Measurements from ENCODE around the gene CCL23.

Gene CCL23

DNA sequence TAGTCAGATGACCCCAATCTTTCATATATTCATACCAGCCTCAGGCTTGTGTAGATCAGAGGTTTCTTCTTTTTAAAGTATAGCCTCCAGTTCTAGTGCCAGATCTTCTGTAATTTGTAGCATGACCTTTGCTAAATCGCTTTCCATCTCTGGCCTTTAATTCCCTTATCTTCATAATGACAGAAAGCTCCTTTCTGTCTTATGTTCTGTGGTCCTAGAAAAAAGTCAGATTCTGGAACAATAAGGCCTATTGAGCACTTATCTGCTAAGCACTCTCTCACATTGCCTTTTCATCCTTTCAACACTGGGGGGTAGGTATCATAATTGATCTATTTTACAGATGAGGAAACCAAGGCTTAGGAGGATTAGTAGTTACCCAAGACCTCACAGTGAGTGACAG, 45.7 kb downstream of the CCL23 start:
- Mint-ChIP-seq H3K4me1 (peaks cover 5% of the 10 kb centered on the region), H3K4me3 (no peak overlapping the region), H3K27me3 (peaks cover 8% of the 10 kb centered on the region), H3K27ac (no peak overlapping the region), H3K9me3 (no peaks in the 10 kb centered on the region), H3K36me3 (no peaks in the 10 kb centered on the region)
- DNase-seq (ENCODE audit: low spot score in 2 of 2), result no peak
- ATAC-seq (ENCODE audit: low read depth), result no peak

DNA sequence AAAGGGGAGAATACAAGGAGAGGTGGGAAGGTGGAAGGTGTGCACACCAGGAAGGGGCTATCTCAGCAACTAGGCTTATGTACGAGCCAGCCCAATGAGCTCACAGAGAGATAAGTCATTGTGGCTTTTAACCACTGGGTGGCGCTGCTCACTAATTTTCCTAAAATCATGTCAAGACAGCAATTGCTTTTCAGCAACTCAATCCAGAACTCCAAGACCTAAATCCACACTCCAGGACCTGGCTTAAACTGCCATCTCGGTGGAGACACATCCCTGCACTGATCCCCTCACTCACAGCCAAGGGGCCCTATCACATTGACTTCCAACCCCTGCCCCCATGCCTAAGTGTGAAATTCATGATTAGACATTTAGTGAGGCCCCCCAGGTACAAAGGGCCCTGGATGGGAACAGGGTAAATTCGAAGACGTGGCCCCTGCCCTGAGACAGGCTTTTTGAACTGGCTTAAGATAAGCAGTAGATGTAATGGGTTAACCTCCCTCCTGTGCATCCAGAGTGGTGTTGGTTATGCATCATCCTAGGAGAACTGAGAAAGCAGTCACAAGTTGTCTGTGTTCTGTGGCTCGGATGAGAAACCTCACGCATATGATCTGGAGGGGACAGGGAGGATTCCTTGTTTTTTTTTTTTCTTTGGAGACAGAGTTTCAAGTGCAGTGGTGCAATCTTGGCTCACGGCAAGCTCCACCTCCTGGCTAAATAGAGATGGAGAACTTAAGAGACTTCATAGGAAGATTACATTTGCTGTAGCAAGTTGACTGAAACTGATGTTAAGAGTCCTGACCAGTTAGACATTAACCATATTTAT, 48.0 kb downstream of the CCL23 start:
- DNase-seq (ENCODE audit: low spot score in 2 of 2) (peak; percentile 77 to 79), ATAC-seq (ENCODE audit: low read depth) (peak; percentile 79)
- H3K4me1 Mint-ChIP-seq, result no peaks in the 10 kb centered on the region
- no peaks in the 10 kb centered on the region for H3K9me3 Mint-ChIP-seq
- H3K4me3 Mint-ChIP-seq, result no peak overlapping the region
- H3K27ac Mint-ChIP-seq, result no peak overlapping the region
- H3K36me3 Mint-ChIP-seq, result no peaks in the 10 kb centered on the region
- peaks cover 4% of the 10 kb centered on the region for H3K27me3 Mint-ChIP-seq

DNA sequence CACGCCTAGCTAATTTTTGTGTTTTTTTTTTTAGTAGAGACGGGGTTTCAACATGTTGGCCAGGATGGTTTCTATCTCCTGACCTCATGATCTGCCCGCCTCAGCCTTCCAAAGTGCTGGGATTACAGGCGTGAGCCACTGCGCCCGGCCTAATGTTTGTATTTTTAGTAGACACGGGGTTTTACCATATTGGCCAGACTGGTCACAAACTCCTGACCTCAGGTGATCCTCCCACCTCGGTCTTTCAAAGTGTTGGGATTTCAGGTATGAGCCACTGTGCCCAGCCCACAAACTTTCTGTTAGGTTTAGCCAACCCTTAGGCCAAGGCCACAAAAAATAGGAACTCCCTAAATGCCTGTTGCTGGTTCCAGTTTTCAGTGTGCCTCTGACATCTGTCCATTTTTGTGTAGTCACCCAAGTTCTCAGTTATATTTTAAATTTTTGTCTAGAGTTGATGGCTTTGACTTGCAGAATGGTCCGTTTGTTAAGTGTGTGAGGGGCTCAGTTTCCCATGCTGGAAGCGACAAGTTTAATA, 49.2 kb downstream of the CCL23 start:
- H3K4me3 Mint-ChIP-seq, result no peak overlapping the region
- no peaks in the 10 kb centered on the region for H3K36me3 Mint-ChIP-seq
- H3K27me3 Mint-ChIP-seq, result peaks cover 4% of the 10 kb centered on the region
- H3K9me3 Mint-ChIP-seq, result no peaks in the 10 kb centered on the region
- ATAC-seq (ENCODE audit: low read depth) (no peak), DNase-seq (ENCODE audit: low spot score in 2 of 2) (no peak)
- no peaks in the 10 kb centered on the region for H3K4me1 Mint-ChIP-seq
- H3K27ac Mint-ChIP-seq, result no peak overlapping the region

DNA sequence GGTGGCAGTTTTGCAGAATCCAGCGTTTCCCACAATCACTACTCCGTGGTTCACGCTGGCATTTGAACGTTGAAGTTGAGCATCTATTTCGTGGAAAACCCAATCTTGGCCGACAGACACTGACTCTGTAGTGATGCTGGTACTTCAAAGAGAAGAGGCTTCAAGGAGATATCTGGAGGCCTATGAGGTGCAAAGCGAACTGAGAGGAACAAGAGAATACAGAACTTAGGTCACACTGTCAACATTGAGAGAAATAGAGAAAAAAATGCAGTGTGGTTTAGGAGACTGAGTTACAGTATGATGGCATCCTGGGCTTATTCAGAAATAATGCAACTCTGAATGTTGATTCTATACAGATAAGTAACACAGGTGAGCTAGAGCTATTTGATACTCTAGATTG, 52.5 kb downstream of the CCL23 start:
- no peak overlapping the region for H3K4me3 Mint-ChIP-seq
- DNase-seq (ENCODE audit: low spot score in 2 of 2), result no peak
- ATAC-seq (ENCODE audit: low read depth), result no peak
- H3K4me1 Mint-ChIP-seq, result no peaks in the 10 kb centered on the region
- no peak overlapping the region for H3K27ac Mint-ChIP-seq
- no peaks in the 10 kb centered on the region for H3K9me3 Mint-ChIP-seq
- peaks cover 9% of the 10 kb centered on the region for H3K27me3 Mint-ChIP-seq
- no peaks in the 10 kb centered on the region for H3K36me3 Mint-ChIP-seq

DNA sequence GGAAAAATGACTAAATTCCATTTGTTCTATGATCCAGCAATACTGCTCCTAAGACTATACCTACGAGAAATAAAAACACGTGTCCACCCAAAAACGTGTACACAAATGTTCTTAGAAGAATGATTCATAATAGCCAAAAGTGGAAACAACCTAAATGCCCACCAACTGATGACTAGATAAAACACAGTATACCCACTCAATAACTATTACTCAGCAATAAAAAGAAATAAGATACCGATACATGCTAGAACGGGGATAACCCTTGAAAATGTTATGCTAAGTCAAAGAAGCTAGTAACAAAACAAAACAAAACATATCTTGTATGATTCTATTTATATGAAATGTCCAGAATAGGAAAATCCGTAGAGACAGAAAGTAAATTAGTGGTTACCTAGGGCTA, 54.1 kb downstream of the CCL23 start:
- H3K4me1 Mint-ChIP-seq, result no peaks in the 10 kb centered on the region
- ATAC-seq (ENCODE audit: low read depth) (no peak), DNase-seq (ENCODE audit: low spot score in 2 of 2) (no peak)
- H3K9me3 Mint-ChIP-seq, result no peaks in the 10 kb centered on the region
- peaks cover 6% of the 10 kb centered on the region for H3K27me3 Mint-ChIP-seq
- no peak overlapping the region for H3K4me3 Mint-ChIP-seq
- no peaks in the 10 kb centered on the region for H3K36me3 Mint-ChIP-seq
- no peak overlapping the region for H3K27ac Mint-ChIP-seq
